NCI-H146 treated with DMSO at 0.1 percent for 48 hours (cell line): ENCODE measurements around the gene HOXC11.

Experiments used
- DNase-seq: peaks from one replicate; lab custom pipeline; 2025; ENCODE audit not compliant: unreplicated experiment; lab: John Stamatoyannopoulos, UW

Gene HOXC11

GRCh38 chr12:54009171-54010052 lies 36.5 kb downstream of the HOXC11 start:
- DNase-seq: no peak

DNA sequence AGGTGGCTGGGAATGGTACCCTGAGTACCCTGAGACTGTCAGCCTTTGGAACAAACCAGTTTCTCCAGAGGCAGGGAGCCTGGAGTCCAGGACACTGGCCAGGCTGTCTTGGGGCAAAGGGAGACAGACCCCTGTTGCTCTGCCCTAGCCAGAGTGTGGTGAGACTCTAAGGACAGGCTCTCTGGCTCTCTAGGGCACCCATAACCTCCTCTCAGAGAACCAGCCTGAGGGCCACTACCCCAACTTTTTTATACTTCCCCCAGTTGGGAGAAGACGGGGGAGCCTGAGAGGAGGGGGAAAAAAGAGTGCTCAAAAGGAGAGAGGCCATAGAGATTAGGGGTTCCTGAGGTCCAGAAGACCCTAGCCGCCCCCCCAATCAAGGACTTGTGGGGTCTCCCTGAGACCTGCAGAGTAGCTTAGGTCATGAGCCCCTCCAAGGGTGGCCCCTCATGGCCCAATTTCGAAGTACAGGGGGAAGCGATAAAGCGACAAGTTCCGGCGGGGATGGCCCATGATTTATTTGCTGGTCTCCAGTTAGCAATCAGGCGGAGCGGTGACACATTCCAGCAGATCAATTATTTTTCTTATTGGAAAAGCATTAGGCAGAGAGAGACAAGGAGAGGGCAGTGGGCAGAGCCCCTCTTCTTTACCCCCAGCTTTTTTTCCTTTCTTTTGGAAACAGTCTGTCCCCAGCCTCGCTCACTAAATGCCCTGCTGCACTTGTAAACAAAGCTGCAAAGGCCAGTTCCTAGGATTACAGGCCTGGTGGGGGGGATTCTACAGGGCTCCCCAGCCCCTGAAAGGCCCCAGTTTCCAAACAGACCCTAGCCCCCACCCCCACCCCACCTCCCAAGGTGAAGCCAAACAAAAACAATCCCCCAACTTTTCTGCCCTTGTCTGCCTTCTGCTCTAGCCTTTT lies 37.4 kb downstream of the HOXC11 start:
- no peak for DNase-seq

GRCh38 chr12:54010972-54011664 lies 38.2 kb downstream of the HOXC11 start:
- no peak for DNase-seq

DNA sequence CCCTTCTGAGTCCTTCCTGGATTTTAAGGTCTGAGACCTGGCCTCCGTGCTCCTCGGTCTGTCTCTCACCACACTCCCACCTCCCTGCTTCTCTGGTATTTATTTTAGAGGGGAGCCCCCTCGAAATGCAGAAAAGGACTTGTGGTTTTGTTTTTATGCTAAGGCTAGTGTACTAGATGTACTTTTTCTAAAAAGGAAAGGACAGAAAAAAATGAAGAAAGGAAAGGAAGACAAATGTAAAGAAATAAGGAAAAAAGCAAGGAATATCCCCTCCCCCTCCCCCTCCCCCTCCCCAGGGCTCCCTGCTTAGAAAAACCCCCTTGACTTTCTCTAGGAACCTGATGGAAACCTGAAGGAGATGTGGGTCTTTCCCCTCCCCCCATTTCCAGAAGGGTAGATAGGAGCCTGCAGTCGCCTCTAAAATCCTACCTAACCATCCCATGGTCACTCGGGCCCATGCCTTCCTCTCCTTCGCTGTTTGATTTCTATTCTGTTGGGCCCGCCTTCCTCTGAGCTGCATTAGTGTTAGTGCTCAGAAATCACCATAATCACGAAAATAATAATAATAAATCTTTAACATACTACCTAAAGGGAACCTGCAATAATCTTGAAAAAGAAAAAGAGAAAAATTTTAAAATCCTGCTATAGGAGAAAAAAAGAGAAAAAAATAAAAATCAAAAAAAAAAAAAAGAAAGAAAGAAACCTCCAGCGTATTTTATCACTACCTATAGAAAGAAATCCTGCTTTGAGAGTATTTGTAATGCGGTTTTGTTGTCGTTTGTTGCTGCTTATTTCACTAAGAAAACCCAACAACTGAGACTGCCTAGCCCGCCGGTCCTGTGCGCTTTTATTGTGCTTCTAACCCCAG lies 39.0 kb downstream of the HOXC11 start:
- DNase-seq: no peak

- DNase-seq: no peak
Measured at GRCh38 chr12:54012631-54013409, 39.9 kb downstream of the HOXC11 start.

GRCh38 chr12:54014377-54015017 lies 41.6 kb downstream of the HOXC11 start:
- no peak for DNase-seq

DNA sequence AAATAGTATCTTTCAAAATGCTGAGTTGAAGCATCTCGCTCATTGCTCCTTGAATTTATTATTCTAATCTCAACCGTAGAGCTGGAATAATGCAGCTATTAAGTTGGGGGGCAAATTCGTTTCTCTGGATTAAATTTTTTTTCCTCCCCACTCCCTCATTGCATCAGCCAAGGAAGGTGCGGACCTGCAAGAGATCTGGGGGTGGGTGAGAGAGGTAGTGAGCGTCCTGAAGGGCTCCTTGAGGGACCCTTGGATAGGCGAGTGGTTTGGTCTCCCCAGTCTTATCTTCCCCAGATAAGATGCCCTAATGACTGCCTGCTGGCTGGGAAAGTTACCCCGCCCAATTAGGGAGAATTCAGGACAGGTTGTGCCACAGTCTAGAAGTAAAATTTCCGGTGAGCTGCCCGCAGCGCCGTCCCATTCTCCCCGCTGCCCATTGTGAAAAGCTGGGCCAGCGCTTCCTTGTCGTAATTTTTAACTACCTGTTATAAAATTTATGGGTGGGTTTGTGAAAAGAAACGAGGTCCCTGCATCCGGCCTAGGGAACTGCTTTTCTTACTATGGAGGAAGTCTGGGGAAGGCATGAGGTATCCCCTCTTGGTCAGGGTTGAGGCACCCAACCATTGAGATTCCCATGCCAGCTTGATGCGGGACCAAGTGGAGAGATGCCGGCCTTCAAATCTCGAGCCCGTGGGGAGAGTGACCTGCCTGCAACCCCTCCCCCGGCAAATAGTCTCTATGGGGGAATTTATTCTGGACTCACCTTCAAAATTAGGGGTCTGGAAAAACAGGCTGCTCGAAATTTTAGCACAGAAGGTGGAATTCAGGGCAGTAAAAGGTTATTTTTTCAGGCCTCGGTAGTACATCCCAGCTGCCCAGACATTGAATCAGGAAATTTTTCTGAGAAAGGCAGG lies 42.3 kb downstream of the HOXC11 start:
- DNase-seq: no peak

GRCh38 chr12:54016051-54016450 lies 43.1 kb downstream of the HOXC11 start:
- no peak for DNase-seq

GRCh38 chr12:54016478-54016964 lies 43.6 kb downstream of the HOXC11 start:
- DNase-seq: no peak

- no peak for DNase-seq
Measured at GRCh38 chr12:54017027-54017788, 44.3 kb downstream of the HOXC11 start.

- DNase-seq: peak; percentile 36
Measured at GRCh38 chr12:54017878-54018467, 45.0 kb downstream of the HOXC11 start.

GRCh38 chr12:54018468-54018984 lies 45.6 kb downstream of the HOXC11 start:
- no peak for DNase-seq

- no peak for DNase-seq
Measured at GRCh38 chr12:54019091-54019811, 46.3 kb downstream of the HOXC11 start.

- no peak for DNase-seq
Measured at GRCh38 chr12:54019924-54020590, 47.1 kb downstream of the HOXC11 start.
